Superior temporal gyrus (tissue), 1 donor: Measurements from ENCODE around the gene CALN1.

Experiments
- DNase-seq: peaks from one replicate; pipeline ENCODE4 v3.0.0-alpha.2; 2016; ENCODE audit errors: extremely low spot score

CALN1 gene

DNA sequence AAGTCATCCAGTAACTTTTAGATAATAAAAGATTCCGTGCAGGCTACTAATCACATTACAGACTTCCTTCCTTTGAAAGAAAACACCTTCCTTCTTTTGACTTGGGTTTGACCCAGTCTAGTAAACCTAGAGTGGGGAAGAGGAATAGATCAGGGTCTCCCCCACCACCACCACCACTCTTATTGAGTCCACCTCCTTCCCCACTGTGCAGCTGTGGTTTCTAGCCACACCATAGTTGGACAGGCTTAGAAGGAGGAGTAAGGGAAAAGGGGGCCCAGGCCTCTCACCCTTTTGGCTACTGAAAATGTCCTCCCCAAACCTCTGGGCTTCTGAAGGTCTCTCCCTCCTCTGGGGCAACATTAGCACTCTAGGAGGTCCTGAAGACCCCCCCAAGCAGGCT is 372.7 kb downstream of the CALN1 start:
- DNase-seq: no peak

DNA sequence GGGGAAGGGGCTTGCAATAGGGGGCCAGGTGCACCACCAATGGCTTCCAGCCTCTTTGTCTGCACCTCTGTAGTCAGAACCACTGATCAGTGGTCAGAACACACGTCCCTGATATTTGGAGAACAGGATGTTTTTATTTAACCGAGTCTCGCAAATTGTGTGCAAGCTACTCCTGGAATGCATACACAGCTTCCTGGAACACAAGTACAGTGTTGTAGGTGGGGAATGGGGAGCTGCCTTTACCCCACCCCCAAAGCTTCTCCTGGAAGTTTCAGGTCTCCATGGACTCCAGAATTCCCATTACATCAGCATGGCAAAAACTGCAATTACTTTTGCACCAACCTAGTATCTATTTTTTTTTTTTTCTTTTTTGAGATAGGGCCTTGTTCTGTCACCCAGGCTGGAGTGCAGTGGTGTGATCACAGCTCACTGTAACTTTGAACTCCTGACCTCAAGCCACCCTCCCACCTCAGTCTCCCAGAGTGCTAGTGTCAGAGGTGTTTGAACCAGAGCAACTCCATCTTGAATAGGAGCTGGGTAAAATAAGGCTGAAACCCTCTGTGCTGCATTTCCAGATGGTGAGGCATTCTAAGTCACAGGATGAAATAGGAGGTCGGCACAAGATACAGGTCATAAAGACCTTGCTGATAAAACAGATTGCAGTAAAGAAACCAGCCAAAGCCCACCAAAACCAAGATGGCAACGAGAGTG is 374.0 kb downstream of the CALN1 start:
- DNase-seq: no peak

- no peak for DNase-seq
Measured at GRCh38 chr7:72037516-72037915, 374.6 kb downstream of the CALN1 start.

- DNase-seq: no peak
Measured at GRCh38 chr7:72035266-72035665, 376.9 kb downstream of the CALN1 start.

DNA sequence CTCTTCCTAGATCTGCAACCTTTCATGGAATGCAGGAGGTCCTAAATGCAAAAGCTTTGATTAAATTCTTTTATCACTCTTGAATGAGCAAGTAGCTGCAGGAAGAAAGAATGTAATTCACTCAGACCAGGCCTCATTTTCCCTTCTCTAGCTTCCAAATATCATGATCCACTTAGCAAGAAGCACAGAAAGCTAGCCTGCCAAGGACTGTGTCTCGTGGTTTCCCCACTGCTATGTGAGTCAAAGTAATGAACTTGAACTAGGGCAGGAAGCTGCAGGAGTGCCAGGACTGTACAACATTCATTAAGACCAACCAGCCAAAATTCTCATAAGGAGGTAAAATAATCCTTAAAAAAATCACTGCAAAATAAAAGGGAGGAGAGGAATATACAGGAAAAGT is 379.2 kb downstream of the CALN1 start:
- DNase-seq: peak; percentile 61

DNA sequence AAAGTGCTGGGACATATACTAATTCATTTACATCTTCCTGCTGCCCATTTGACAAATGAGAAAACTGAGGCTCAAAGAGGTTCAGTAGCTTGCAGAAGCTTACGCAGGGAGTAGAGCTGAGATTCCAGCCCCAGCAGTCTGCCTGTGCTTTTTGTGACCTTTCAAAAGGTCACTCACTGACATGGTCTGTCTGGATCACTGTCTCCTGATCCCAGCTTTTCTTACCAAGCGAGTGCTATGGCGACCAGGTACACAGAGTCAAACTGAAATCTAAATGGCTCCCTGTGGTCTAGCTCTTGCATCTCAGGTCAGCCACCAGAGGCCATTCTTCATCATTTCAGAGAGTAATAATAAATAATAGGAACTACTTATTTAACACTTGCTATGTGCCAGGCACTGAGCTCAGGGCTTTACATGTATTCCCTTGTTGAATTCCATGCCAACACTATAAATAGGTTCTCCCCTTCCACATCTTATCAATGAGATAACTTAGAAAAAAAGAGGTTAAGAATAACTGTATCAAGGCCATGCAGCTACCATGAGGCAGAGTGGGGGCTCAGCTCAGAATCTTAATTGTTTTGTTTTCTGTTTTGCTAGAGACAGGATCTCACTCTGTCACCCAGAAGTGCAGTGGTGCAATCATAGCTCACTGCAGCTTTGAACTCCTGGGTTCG is 381.0 kb downstream of the CALN1 start:
- DNase-seq: no peak

- peak; percentile 40 for DNase-seq
Measured at GRCh38 chr7:72028267-72028666, 383.9 kb downstream of the CALN1 start.

GRCh38 chr7:72025381-72025960 is 386.7 kb downstream of the CALN1 start:
- no peak for DNase-seq

- DNase-seq: no peak
Measured at GRCh38 chr7:72023926-72024325, 388.2 kb downstream of the CALN1 start.

- DNase-seq: no peak
Measured at GRCh38 chr7:72021716-72022115, 390.4 kb downstream of the CALN1 start.

- no peak for DNase-seq
Measured at GRCh38 chr7:72020311-72020710, 391.8 kb downstream of the CALN1 start.

- no peak for DNase-seq
Measured at GRCh38 chr7:72019436-72019835, 392.7 kb downstream of the CALN1 start.

DNA sequence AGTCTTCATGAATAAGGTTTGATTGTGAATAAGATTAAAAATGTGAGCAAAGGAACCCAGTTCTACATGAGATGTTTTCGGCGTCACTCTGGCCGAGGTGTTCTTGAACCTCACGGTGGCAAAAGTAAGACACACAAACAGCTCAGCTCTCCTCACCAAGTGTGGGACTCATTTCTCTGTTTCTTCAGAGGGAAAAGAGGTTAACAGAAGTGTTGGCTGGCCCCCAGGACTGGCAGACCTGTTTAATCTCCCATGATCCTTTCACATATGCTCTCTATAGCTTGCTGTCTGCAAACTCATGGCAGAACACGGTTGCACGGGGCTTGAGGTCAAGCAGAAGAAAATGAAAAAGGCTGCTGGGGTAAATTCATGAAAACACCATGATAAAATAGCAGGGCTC is 394.4 kb downstream of the CALN1 start:
- no peak for DNase-seq

GRCh38 chr7:72016574-72016973 is 395.6 kb downstream of the CALN1 start:
- no peak for DNase-seq

DNA sequence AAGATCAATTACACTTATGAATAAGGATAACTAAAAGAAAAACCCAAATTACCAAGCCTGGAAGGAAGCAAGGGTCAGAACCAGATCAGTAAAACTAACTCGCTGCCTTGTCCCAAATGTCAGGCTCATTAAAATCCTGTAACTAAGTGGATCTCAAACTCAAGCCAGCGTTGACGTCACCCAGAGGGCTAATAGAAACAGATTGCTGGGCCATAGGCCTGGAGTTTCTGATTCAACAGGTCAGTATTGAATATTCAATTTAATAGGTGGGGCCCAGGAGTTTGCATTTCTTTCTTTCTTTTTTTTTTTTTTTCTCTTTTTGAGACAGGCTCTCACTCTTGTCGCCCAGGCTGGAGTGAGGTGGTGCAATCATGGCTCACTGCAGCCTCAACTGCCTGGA is 397.0 kb downstream of the CALN1 start:
- no peak for DNase-seq

GRCh38 chr7:72007018-72007417 is 405.1 kb downstream of the CALN1 start:
- no peak for DNase-seq

DNA sequence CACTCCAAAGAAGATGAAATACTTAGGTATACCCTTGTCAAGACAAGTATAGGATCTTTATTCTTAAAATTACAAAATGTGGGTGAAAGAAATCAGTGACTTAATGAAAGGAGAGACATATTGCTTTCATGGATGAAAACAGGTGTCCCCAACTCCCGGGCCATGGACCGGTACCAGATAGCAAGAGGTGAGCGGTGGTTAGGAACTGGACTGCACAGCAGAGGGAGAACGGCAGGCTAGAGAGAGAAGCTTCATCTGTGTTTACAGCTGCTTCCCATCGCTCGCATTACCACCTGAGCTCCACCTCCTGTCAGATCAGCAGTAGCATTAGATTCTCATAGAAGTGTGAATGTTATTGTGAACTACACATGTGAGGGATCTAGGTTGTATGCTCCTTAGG is 408.9 kb downstream of the CALN1 start:
- DNase-seq: no peak

GRCh38 chr7:71996141-71996540 is 416.0 kb downstream of the CALN1 start:
- peak; percentile 22 for DNase-seq

GRCh38 chr7:71995111-71995510 is 417.0 kb downstream of the CALN1 start:
- DNase-seq: no peak

- DNase-seq: no peak
Measured at GRCh38 chr7:71991586-71991985, 420.6 kb downstream of the CALN1 start.

DNA sequence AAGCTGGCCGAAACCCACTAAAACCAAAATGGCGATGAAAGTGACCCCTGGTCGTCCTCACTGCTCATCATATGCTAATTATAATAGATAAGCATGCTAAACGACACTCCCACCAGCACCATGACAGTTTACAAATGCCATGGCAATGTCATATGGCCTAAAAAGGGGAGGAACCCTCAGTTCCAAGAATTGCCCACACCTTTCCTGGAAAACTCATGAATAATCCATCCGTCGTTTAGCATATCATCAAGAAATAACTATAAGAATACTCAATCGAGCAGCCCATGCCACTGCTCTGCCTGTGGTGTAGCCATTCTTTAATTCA is 422.0 kb downstream of the CALN1 start:
- no peak for DNase-seq

DNA sequence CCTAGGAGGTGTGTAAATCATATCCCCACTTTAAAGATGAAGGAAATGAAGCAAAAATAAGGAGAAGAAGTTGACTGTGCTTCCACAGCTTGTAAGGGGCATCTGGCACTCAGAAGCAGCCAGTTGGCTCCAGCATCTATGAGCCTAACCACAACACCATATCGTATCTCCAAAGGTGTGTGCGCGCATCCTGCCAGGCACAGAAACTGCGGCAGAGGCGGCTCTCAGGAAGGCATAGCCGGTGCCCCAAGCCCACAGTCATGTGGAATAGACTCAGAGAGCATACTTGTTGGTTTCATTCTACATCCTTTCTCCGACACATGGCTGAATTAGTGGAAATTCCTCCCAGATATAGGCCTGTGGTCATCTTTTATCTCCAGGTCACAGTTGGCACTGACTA is 423.9 kb downstream of the CALN1 start:
- DNase-seq: no peak

GRCh38 chr7:71987200-71987767 is 424.9 kb downstream of the CALN1 start:
- DNase-seq: no peak
